ENCODE measurements around the gene CCDC122.

GRCh38 chr13:43830497-43830881 lies 49.1 kb downstream of the CCDC122 start:
- TF ChIP-seq MYC (IDR thresholded peaks at IDR 0.05; ENCODE audit: borderline replicate concordance, low read length) (no peak), CTCF (IDR thresholded peaks at IDR 0.05) (no peak), RAD21 (conservative IDR thresholded peaks at IDR 0.05 in 1 of 2, IDR thresholded peaks at IDR 0.05 in 1 of 2) (no peak), JUNB (IDR thresholded peaks at IDR 0.05) (no peak), MAZ (IDR thresholded peaks at IDR 0.05; ENCODE audit: borderline replicate concordance, low read depth, low read length) (no peak)

Measured in A549 (cell line).